ENCODE results near the gene ZNF620.
A peak's percentile ranks its signal among the peaks of the same experiment; 100 is the strongest.

ZNF620 gene

GRCh38 chr3:40516201-40516600, 10.4 kb downstream of the ZNF620 start:
- Histone ChIP-seq H3K36me3 (ENCODE audit: control insufficient read depth, insufficient read depth, low read length) (peaks cover 2% of the 10 kb centered on the region), H3K9ac (ENCODE audit: low read length) (no peak overlapping the region), H3K4me3 (ENCODE audit: low read length) (no peak overlapping the region), H3K4me1 (ENCODE audit: control insufficient read depth, insufficient read depth, low read length) (no peaks in the 10 kb centered on the region), H3K27me3 (ENCODE audit: control insufficient read depth, insufficient read depth, low read length) (no peaks in the 10 kb centered on the region), H3K27ac (ENCODE audit: low read depth, low read length) (no peak overlapping the region)

DNA sequence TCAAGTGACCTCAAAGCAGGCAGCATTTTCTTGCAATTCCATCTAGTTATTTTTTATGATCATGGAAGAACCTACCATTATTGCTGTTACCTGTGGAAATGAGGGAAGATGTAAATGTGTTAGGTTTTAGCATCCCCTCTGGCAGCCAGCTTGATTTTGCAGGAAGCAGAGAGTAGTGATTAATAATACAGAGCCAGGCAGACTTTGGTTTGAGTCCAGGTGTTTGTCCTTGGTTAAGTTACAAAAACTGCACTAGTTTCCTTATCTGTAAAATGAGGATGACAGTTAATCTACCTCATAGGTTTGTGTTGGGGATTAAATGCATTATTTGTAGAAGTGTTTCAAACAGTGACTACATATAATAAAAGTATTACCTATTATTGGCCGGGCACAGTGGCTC, 12.2 kb downstream of the ZNF620 start:
- H3K27ac ChIP-seq (ENCODE audit: low read depth, low read length), result no peak overlapping the region
- no peaks in the 10 kb centered on the region for H3K27me3 ChIP-seq (ENCODE audit: control insufficient read depth, insufficient read depth, low read length)
- peaks cover 2% of the 10 kb centered on the region for H3K36me3 ChIP-seq (ENCODE audit: control insufficient read depth, insufficient read depth, low read length)
- H3K9ac ChIP-seq (ENCODE audit: low read length), result no peak overlapping the region
- H3K4me1 ChIP-seq (ENCODE audit: control insufficient read depth, insufficient read depth, low read length), result no peaks in the 10 kb centered on the region
- H3K4me3 ChIP-seq (ENCODE audit: low read length), result no peak overlapping the region

DNA sequence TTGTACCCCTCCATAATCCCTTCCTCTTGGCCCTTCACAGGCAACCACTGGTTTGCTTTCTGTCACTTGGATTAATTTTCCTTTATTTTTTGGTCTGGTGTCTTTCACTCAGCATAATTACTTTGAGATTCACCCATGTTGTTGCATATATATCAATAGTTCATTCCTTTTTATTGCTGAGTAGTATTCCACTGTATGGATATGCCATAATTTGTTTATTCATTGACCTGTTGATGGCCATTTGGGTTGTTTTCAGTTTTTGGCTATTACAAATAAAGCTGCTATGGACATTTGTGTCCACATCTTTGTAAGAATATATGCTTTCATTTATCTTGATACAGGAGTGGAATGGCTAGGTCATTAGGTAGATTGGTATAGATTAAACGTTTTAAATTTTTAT, 13.0 kb downstream of the ZNF620 start:
- Histone ChIP-seq H3K4me3 (ENCODE audit: low read length) (no peak overlapping the region), H3K27ac (ENCODE audit: low read depth, low read length) (no peak overlapping the region), H3K36me3 (ENCODE audit: control insufficient read depth, insufficient read depth, low read length) (peaks cover 2% of the 10 kb centered on the region), H3K27me3 (ENCODE audit: control insufficient read depth, insufficient read depth, low read length) (no peaks in the 10 kb centered on the region), H3K4me1 (ENCODE audit: control insufficient read depth, insufficient read depth, low read length) (no peaks in the 10 kb centered on the region), H3K9ac (ENCODE audit: low read length) (no peak overlapping the region)

- H3K9ac ChIP-seq (ENCODE audit: low read length), result no peak overlapping the region
- H3K27ac ChIP-seq (ENCODE audit: low read depth, low read length), result no peak overlapping the region
- no peak overlapping the region for H3K4me3 ChIP-seq (ENCODE audit: low read length)
Observed at GRCh38 chr3:40521254-40521653, 15.4 kb downstream of the ZNF620 start.

DNA sequence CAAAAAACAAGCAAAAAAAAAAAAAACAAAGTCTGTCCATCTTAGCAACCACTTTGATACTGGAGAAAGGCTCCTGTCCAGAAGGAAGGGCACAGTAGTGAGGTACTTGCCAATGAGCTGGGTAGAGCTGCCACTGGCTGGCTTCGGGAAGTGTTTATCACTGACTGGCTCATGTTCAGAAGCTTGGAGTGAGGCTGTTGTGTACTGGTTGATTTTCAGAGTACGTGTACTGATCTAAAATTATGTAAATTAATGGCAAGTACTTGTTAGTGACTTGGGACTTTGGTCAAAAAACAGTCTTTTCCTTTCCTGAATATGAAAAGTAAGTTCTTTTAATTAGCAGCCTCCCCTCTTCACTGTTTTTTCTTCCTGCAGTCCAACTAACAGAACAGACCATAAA, 17.9 kb downstream of the ZNF620 start:
- no peaks in the 10 kb centered on the region for H3K27me3 ChIP-seq (ENCODE audit: control insufficient read depth, insufficient read depth, low read length)
- H3K9ac ChIP-seq (ENCODE audit: low read length), result no peak overlapping the region
- H3K4me1 ChIP-seq (ENCODE audit: control insufficient read depth, insufficient read depth, low read length), result peaks cover 5% of the 10 kb centered on the region
- H3K4me3 ChIP-seq (ENCODE audit: low read length), result no peak overlapping the region
- peaks cover 5% of the 10 kb centered on the region for H3K36me3 ChIP-seq (ENCODE audit: control insufficient read depth, insufficient read depth, low read length)
- peak overlapping the region; percentile 90 for H3K27ac ChIP-seq (ENCODE audit: low read depth, low read length)

More at GRCh38 chr3:40521254-40521653, 15.4 kb downstream of the ZNF620 start:
- no peaks in the 10 kb centered on the region for H3K27me3 ChIP-seq (ENCODE audit: control insufficient read depth, insufficient read depth, low read length)
- peaks cover 1% of the 10 kb centered on the region for H3K36me3 ChIP-seq (ENCODE audit: control insufficient read depth, insufficient read depth, low read length)
- H3K4me1 ChIP-seq (ENCODE audit: control insufficient read depth, insufficient read depth, low read length), result peaks cover 5% of the 10 kb centered on the region

GRCh38 chr3:40524222-40524567, 18.4 kb downstream of the ZNF620 start:
- Histone ChIP-seq H3K27me3 (ENCODE audit: control insufficient read depth, insufficient read depth, low read length) (no peaks in the 10 kb centered on the region), H3K4me1 (ENCODE audit: control insufficient read depth, insufficient read depth, low read length) (peaks cover 5% of the 10 kb centered on the region), H3K4me3 (ENCODE audit: low read length) (peak overlapping the region; percentile 98), H3K36me3 (ENCODE audit: control insufficient read depth, insufficient read depth, low read length) (peaks cover 8% of the 10 kb centered on the region), H3K9ac (ENCODE audit: low read length) (peak overlapping the region; percentile 69), H3K27ac (ENCODE audit: low read depth, low read length) (peak overlapping the region; percentile 90)

GRCh38 chr3:40524568-40525285, 18.9 kb downstream of the ZNF620 start, which contains the start of gene ZNF621:
TSS of gene ZNF621 (plus strand) at chr3:40524960. CDS start at chr3:40525841, 881 bp downstream.
- peak within 1 kb of the TSS; percentile 93 for H3K9ac ChIP-seq (ENCODE audit: low read length)
- H3K36me3 ChIP-seq (ENCODE audit: control insufficient read depth, insufficient read depth, low read length), result peaks cover 11% of the 10 kb centered on the region
- H3K27ac ChIP-seq (ENCODE audit: low read depth, low read length), result peak within 1 kb of the TSS; percentile 90
- peak within 1 kb of the TSS; percentile 98 for H3K4me3 ChIP-seq (ENCODE audit: low read length)
- H3K27me3 ChIP-seq (ENCODE audit: control insufficient read depth, insufficient read depth, low read length), result no peaks in the 10 kb centered on the region
- peaks cover 5% of the 10 kb centered on the region for H3K4me1 ChIP-seq (ENCODE audit: control insufficient read depth, insufficient read depth, low read length)

- peaks cover 38% of the 10 kb centered on the region for H3K36me3 ChIP-seq (ENCODE audit: control insufficient read depth, insufficient read depth, low read length)
- H3K4me3 ChIP-seq (ENCODE audit: low read length), result no peak overlapping the region
- no peak overlapping the region for H3K9ac ChIP-seq (ENCODE audit: low read length)
- H3K27ac ChIP-seq (ENCODE audit: low read depth, low read length), result no peak overlapping the region
- H3K27me3 ChIP-seq (ENCODE audit: control insufficient read depth, insufficient read depth, low read length), result no peaks in the 10 kb centered on the region
- peaks cover 5% of the 10 kb centered on the region for H3K4me1 ChIP-seq (ENCODE audit: control insufficient read depth, insufficient read depth, low read length)
Observed at GRCh38 chr3:40528426-40528825, 22.6 kb downstream of the ZNF620 start.

GRCh38 chr3:40532252-40532651, 26.4 kb downstream of the ZNF620 start:
- Histone ChIP-seq H3K36me3 (ENCODE audit: control insufficient read depth, insufficient read depth, low read length) (peaks cover 41% of the 10 kb centered on the region), H3K27ac (ENCODE audit: low read depth, low read length) (no peak overlapping the region), H3K4me3 (ENCODE audit: low read length) (no peak overlapping the region)

GRCh38 chr3:40534283-40534682, 28.4 kb downstream of the ZNF620 start:
- H3K9ac ChIP-seq (ENCODE audit: low read length), result no peak overlapping the region
- no peaks in the 10 kb centered on the region for H3K27me3 ChIP-seq (ENCODE audit: control insufficient read depth, insufficient read depth, low read length)
- H3K27ac ChIP-seq (ENCODE audit: low read depth, low read length), result no peak overlapping the region
- H3K36me3 ChIP-seq (ENCODE audit: control insufficient read depth, insufficient read depth, low read length), result peaks cover 32% of the 10 kb centered on the region
- H3K4me1 ChIP-seq (ENCODE audit: control insufficient read depth, insufficient read depth, low read length), result no peaks in the 10 kb centered on the region
- H3K4me3 ChIP-seq (ENCODE audit: low read length), result no peak overlapping the region

More at GRCh38 chr3:40532252-40532651, 26.4 kb downstream of the ZNF620 start:
- no peaks in the 10 kb centered on the region for H3K27me3 ChIP-seq (ENCODE audit: control insufficient read depth, insufficient read depth, low read length)
- no peak overlapping the region for H3K9ac ChIP-seq (ENCODE audit: low read length)
- H3K4me1 ChIP-seq (ENCODE audit: control insufficient read depth, insufficient read depth, low read length), result no peaks in the 10 kb centered on the region

DNA sequence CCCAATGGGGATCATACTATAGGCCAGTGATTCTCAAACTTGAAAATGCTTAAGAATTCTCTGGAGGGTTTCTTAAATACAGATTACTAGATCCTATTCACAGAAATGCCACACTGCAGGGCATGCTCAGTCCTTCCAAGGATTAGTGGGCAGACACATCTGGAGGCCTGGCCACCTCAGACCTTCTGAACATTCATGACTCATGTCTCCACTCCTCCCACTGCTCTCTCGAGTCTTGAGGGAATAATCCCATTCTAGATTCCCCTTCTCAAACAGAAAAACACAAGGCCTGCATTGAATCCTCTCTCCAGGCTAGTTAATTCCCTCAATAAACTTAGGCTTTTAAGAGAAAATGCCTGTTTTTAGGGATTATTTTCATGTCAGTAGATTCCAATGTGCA, 41.0 kb downstream of the ZNF620 start:
- H3K27me3 ChIP-seq (ENCODE audit: control insufficient read depth, insufficient read depth, low read length), result no peaks in the 10 kb centered on the region
- H3K9ac ChIP-seq (ENCODE audit: low read length), result no peak overlapping the region
- no peak overlapping the region for H3K27ac ChIP-seq (ENCODE audit: low read depth, low read length)
- H3K36me3 ChIP-seq (ENCODE audit: control insufficient read depth, insufficient read depth, low read length), result no peaks in the 10 kb centered on the region
- no peak overlapping the region for H3K4me3 ChIP-seq (ENCODE audit: low read length)
- H3K4me1 ChIP-seq (ENCODE audit: control insufficient read depth, insufficient read depth, low read length), result no peaks in the 10 kb centered on the region

DNA sequence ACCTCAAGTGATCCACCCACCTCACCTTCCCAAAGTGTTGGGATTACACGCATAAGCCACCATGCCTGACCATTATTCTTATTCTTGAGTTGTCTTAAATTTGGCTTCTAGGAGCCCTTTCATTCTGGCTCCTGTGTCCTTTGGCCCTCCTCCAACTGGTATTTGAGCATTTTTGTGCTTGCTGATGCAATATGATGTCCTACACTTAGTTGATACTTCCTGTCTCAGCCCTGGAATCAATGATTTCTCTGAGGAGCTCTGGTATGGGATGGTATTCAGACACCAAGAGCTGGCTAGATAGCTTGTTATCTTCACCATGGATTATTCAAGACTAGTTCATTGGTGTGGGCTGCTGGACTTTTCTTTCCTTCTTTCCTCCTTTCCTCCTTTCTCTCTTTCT, 44.3 kb downstream of the ZNF620 start:
- Histone ChIP-seq H3K4me1 (ENCODE audit: control insufficient read depth, insufficient read depth, low read length) (no peaks in the 10 kb centered on the region), H3K36me3 (ENCODE audit: control insufficient read depth, insufficient read depth, low read length) (no peaks in the 10 kb centered on the region), H3K4me3 (ENCODE audit: low read length) (no peak overlapping the region), H3K27ac (ENCODE audit: low read depth, low read length) (no peak overlapping the region), H3K27me3 (ENCODE audit: control insufficient read depth, insufficient read depth, low read length) (no peaks in the 10 kb centered on the region), H3K9ac (ENCODE audit: low read length) (no peak overlapping the region)

- H3K9ac ChIP-seq (ENCODE audit: low read length), result no peak overlapping the region
- no peak overlapping the region for H3K4me3 ChIP-seq (ENCODE audit: low read length)
- no peaks in the 10 kb centered on the region for H3K36me3 ChIP-seq (ENCODE audit: control insufficient read depth, insufficient read depth, low read length)
- H3K27ac ChIP-seq (ENCODE audit: low read depth, low read length), result no peak overlapping the region
- H3K27me3 ChIP-seq (ENCODE audit: control insufficient read depth, insufficient read depth, low read length), result no peaks in the 10 kb centered on the region
- H3K4me1 ChIP-seq (ENCODE audit: control insufficient read depth, insufficient read depth, low read length), result no peaks in the 10 kb centered on the region
Observed at GRCh38 chr3:40557575-40558161, 51.8 kb downstream of the ZNF620 start.
